ENCODE measurements around the gene NT5C2. TPM values are rescaled to one million over a fixed set of nuclear protein-coding genes. Genes with fewer than 3 reads are reported as not detected.

Gene NT5C2
- total and polyA plus RNA-seq, 2 of the 4 experiments (the other 2 are of a cell fraction): 60.0 to 65.1 TPM

DNA sequence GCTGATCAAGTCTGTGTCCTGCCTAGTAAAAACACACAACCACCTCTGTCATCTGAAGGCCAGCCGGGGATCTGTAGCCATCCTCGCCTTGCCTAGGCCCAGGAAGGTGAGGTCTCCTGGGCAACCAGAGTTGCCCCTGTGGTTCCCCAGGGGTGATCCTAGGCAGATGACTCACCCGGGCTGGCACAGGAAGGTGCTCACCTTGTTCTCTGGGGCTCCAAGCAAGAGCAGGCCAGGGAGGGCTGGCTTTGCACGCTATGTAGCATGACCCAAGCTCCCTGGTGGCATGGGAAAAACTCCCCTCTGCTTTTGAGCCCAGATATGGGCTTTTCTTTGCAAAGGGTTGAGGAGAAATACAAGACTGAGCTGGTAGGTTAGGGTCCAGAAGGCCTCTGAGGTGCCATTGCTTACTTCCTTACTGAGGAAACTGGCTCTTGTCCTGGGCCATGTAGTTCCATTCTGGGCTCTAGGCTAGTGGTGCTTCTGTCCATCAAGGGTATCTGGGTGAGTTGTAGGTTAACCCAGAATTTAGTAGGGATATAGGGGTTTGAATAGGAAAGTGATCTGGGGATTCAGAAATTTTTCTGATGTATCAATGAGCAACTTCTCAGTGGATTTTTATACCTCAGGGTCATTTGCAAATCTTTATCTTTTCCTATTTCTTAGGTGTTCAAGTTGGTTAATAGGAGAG lies 112.0 kb downstream of the NT5C2 start:
- in situ Hi-C loops (cut with MboI; ENCODE audit: low sequenced_read_pairs) (loop anchor here (10.0 kb wide), 1 partner anchor 164 kb away; the partner anchor contains the start of gene RPEL1), intact Hi-C loops (cut with micrococcal nuclease) (no loop called here), dilution Hi-C loops (cut with HindIII; ENCODE audit: low sequenced_read_pairs, unreplicated experiment) (no loop called here)
- no peak overlapping the region for H2AK5ac ChIP-seq (ENCODE audit: low read depth, low read length)
- H3K4me1 ChIP-seq (ENCODE audit: control insufficient read depth, insufficient read depth, low read length): peaks cover 9% of the 10 kb centered on the region
- no peaks in the 10 kb centered on the region for H3K9me3 ChIP-seq (ENCODE audit: control insufficient read depth, insufficient read depth, low read length)
- H3K27ac ChIP-seq (ENCODE audit: insufficient read depth, low read length): no peak overlapping the region
- H3K56ac ChIP-seq (ENCODE audit: extremely low read depth, insufficient read depth, low read length): no peak overlapping the region
- DNase-seq: no peak
- H4K91ac ChIP-seq (ENCODE audit: insufficient read depth, low read depth, low read length): no peak overlapping the region
- H3K9ac ChIP-seq (ENCODE audit: low read depth, low read length): no peak overlapping the region
- H3K9me1 ChIP-seq (ENCODE audit: insufficient read depth, low read length): peaks cover 21% of the 10 kb centered on the region
- peaks cover 0 to 38% of the 10 kb centered on the region in 2 experiments; a peak in 3 of 4 replicates for H3K79me1 ChIP-seq (ENCODE audit: low read depth in 1 of 2, low read length in 2 of 2)
- ChIA-PET CTCF (no interaction called here), POLR2A (ENCODE audit: unreplicated experiment) (no interaction called here)
- H3K4me2 ChIP-seq (ENCODE audit: low read depth, low read length): no peak overlapping the region
- H3K23ac ChIP-seq (ENCODE audit: low read depth, low read length): no peak overlapping the region
- no peak overlapping the region for H3K4ac ChIP-seq (ENCODE audit: low read depth, low read length)
- no peak overlapping the region for H2BK15ac ChIP-seq (ENCODE audit: low read depth, low read length)
- H2BK120ac ChIP-seq (ENCODE audit: low read depth, low read length): no peak overlapping the region
- no peak overlapping the region for H2AK9ac ChIP-seq (replicated peaks; ENCODE audit: low read depth, low read length, poor library complexity)
- WGBS, 2 experiments (ENCODE audit: extremely low coverage in 2 of 2, insufficient read length in 1 of 2): 83% methylated on average over 1 of the region's 4 CpGs; no CpG with 5 or more reads in 1 of the 2 experiments
- no peak overlapping the region for H3K4me3 ChIP-seq (ENCODE audit: insufficient read depth, low read depth, low read length)
- peaks cover 65% of the 10 kb centered on the region for H3K36me3 ChIP-seq (ENCODE audit: control insufficient read depth, insufficient read depth, low read length)
- H4K5ac ChIP-seq (ENCODE audit: low read depth, low read length): no peak overlapping the region
- TF ChIP-seq NFE2L2 (IDR thresholded peaks at IDR 0.05; ENCODE audit: low read depth, low read length): no peak
- TF ChIP-seq, protein P1, sequence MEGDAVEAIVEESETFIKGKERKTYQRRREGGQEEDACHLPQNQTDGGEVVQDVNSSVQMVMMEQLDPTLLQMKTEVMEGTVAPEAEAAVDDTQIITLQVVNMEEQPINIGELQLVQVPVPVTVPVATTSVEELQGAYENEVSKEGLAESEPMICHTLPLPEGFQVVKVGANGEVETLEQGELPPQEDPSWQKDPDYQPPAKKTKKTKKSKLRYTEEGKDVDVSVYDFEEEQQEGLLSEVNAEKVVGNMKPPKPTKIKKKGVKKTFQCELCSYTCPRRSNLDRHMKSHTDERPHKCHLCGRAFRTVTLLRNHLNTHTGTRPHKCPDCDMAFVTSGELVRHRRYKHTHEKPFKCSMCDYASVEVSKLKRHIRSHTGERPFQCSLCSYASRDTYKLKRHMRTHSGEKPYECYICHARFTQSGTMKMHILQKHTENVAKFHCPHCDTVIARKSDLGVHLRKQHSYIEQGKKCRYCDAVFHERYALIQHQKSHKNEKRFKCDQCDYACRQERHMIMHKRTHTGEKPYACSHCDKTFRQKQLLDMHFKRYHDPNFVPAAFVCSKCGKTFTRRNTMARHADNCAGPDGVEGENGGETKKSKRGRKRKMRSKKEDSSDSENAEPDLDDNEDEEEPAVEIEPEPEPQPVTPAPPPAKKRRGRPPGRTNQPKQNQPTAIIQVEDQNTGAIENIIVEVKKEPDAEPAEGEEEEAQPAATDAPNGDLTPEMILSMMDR (conservative IDR thresholded peaks at IDR 0.05; ENCODE audit: low read depth, low read length): no peak
- no peak for TF ChIP-seq FOS (IDR thresholded peaks at IDR 0.05; ENCODE audit: low read depth, low read length)
- no peak for TF ChIP-seq POLR2A (IDR thresholded peaks at IDR 0.05; ENCODE audit: low read depth, low read length)
- H4K20me1 ChIP-seq (ENCODE audit: insufficient read depth, low read length): peaks cover 6% of the 10 kb centered on the region; the same call in 1 of the 2 replicates
- no peaks in the 10 kb centered on the region for H3K27me3 ChIP-seq (ENCODE audit: control insufficient read depth, insufficient read depth, low read length)
- ATAC-seq (ENCODE audit: low read depth): no peak
- no peak overlapping the region for H3K18ac ChIP-seq (ENCODE audit: low read depth, low read length)
- no peak overlapping the region for H3K14ac ChIP-seq (replicated peaks; ENCODE audit: low read depth, low read length)
- no peak overlapping the region for H2BK20ac ChIP-seq (ENCODE audit: low read depth, low read length)
- no TSS peak for BruUV-seq (replicated peaks)
- no peak overlapping the region for H4K8ac ChIP-seq (ENCODE audit: low read depth in 2 of 2, low read length in 2 of 2)
- no peak overlapping the region for H2AFZ ChIP-seq (replicated peaks; ENCODE audit: low read length, poor library complexity)
- H2BK5ac ChIP-seq (ENCODE audit: low read depth, low read length, poor library complexity, severe bottlenecking): no peak overlapping the region

Data from IMR-90 (cell line).